Gastrocnemius medialis (tissue), 4 donors: ENCODE data around the gene ARL5A. TPM values are rescaled to one million over a fixed set of nuclear protein-coding genes. Genes with fewer than 3 reads are reported as not detected.

Source experiments
- ATAC-seq, 2 donors: fragments of 150-250 bp; one replicate each; pipeline ENCODE4 v1.9.1; 2016
- DNase-seq, 2 donors: peaks; one replicate each; pipeline ENCODE4 v3.0.0-alpha.2; 2019
- H3K27ac ChIP-seq, 4 donors: fragments of 200-600 bp; sonication (generic); 1 replicate in 1 of 4; 2 replicates in 3 of 4; pipeline ENCODE4 v1.5.1; 2016 to 2018; ENCODE audit warnings: mild to moderate bottlenecking in 2 of 4, moderate library complexity in 1 of 4
- H3K27me3 ChIP-seq, 3 donors: fragments of 200-600 bp; sonication (generic) in 2 of 3; 1 replicate in 1 of 3; 2 replicates in 2 of 3; pipeline versions ENCODE4 v1.5.1 to v1.6.0; 2016 to 2019; ENCODE audit warnings: mild to moderate bottlenecking in 1 of 3, moderate library complexity in 1 of 3
- H3K36me3 ChIP-seq, 2 donors: fragments of 200-600 bp; sonication (generic) in 1 of 2; one replicate each; pipeline ENCODE4 v1.5.1; 2017 to 2018
- H3K4me1 ChIP-seq, 2 donors: fragments of 200-600 bp; sonication (generic) in 1 of 2; one replicate each; pipeline ENCODE4 v1.5.1; 2016 to 2017; ENCODE audit warnings: mild to moderate bottlenecking in 2 of 2
- H3K4me3 ChIP-seq, 4 donors: fragments of 200-600 bp; sonication (generic) in 3 of 4; 1 replicate in 1 of 4; 2 replicates in 3 of 4; pipeline ENCODE4 v1.5.1; 2016 to 2019; ENCODE audit warnings: mild to moderate bottlenecking in 2 of 4
- H3K9me3 ChIP-seq, 3 donors: fragments of 200-600 bp; sonication (generic) in 2 of 3; 1 replicate in 1 of 3; 2 replicates in 2 of 3; pipeline ENCODE4 v1.5.1; 2016 to 2019
- POLR2A ChIP-seq, 2 donors: fragments of 450-650 bp; IDR thresholded peaks; one replicate each; pipeline ENCODE4 v1.6.1; 2017; ENCODE audit warnings: antibody characterized with exemption in 2 of 2, mild to moderate bottlenecking in 2 of 2, moderate library complexity in 2 of 2
- in situ Hi-C, 4 donors: fragments of 200-750 bp; cut with MboI; loops; one replicate each; pipeline versions ENCODE4 v1.15.0 to v1.8.0; 2017; ENCODE audit warnings: low sequenced_read_pairs in 4 of 4
- intact Hi-C: fragments of 100-400 bp; cut with DNase I; formaldehyde crosslinking; loops from one replicate; pipeline ENCODE4 v1.15.1; 2023; ENCODE audit warnings: low total_unique reads
- total RNA-seq, 4 donors: library from RNA; depleted of rRNA; stranded (reverse); fragments of >200 nt; gene quantifications; one replicate each; pipeline versions ENCODE4 v1.1.0 to v1.2.3, GENCODE V29; 2016
- TF ChIP-seq, protein P1 (sequence below), 5 experiments: fragments of 450-650 bp in 3 of 5; fragments of 200-600 bp in 2 of 5; sonication (generic) in 2 of 5; IDR thresholded peaks in 4 of 5; conservative IDR thresholded peaks in 1 of 5; 1 replicate in 4 of 5; 2 replicates in 1 of 5; pipeline ENCODE4 v1.5.1; 2016 to 2019; ENCODE audit warnings: antibody characterized with exemption in 5 of 5, mild to moderate bottlenecking in 3 of 5, moderate library complexity in 3 of 5

Gene ARL5A
- total RNA-seq, 4 donors from 2014 or later: 45.0 to 81.7 (median 60.6) TPM

DNA sequence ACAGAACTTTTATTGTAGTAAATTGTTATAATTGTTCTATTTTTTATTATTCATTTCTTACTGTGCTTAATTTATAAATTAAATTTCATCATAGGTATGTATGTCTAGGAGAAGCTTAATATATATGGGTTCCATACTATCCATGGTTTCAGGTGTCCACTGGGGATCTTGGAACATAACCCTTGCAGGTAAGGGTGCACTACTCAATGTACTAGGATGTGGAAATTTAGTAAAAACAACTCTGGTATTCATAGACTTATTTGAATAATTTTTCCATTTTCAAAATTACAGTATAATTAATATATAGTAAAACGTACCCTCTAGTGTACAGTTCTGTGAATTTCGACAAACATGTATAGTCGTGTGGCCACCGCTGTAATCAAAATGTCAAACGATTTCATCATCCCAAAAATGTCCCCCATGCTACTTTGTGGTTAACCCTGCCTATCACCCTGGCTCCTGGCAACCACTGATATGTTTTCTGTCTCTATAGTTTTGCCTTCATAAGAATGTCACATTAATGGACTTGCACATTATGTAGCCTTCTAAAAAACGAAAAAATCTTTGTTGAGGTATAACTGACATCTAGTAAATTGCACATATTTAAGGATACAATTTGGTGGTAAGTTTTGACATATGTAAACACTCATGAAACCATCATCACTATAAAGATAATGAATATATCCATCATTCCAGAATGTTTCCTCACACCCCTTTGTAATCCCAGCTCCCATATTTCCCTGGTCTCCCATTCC, 45.7 kb downstream of the ARL5A start:
- H3K36me3 ChIP-seq: peaks cover 0 to 16% of the 10 kb centered on the region in 2 donors

DNA sequence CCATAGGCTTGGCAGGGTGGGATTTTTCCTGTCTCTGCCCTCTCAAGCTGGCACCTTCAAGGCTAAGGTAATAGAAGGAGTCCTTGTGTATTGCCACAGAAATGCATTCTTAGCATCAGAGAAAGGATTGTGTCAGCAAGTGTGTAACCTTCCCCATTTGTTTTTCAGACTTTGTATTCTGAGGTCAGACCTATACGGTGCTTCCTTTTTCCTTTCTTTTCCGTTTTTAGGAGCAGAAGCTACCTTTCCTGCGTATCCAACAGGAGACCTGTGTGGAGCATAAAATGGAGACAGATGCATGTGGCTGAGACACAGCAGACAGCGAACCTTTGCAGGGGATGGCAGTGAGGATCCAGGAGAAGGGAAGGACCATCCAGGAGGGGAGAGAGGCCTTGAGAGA, 46.6 kb downstream of the ARL5A start:
- in situ Hi-C loops: no loop called here
- TF ChIP-seq, protein P1, sequence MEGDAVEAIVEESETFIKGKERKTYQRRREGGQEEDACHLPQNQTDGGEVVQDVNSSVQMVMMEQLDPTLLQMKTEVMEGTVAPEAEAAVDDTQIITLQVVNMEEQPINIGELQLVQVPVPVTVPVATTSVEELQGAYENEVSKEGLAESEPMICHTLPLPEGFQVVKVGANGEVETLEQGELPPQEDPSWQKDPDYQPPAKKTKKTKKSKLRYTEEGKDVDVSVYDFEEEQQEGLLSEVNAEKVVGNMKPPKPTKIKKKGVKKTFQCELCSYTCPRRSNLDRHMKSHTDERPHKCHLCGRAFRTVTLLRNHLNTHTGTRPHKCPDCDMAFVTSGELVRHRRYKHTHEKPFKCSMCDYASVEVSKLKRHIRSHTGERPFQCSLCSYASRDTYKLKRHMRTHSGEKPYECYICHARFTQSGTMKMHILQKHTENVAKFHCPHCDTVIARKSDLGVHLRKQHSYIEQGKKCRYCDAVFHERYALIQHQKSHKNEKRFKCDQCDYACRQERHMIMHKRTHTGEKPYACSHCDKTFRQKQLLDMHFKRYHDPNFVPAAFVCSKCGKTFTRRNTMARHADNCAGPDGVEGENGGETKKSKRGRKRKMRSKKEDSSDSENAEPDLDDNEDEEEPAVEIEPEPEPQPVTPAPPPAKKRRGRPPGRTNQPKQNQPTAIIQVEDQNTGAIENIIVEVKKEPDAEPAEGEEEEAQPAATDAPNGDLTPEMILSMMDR (IDR thresholded peaks at IDR 0.05 in 4 of 5, conservative IDR thresholded peaks at IDR 0.05 in 1 of 5): no peak
- TF ChIP-seq POLR2A (IDR thresholded peaks at IDR 0.05): no peak
- H3K27me3 ChIP-seq: no peaks in the 10 kb centered on the region
- DNase-seq (no peak), ATAC-seq (peak in 1 of 2 donors; percentile 52)
- no peaks in the 10 kb centered on the region for H3K9me3 ChIP-seq
- H3K27ac ChIP-seq: peak overlapping the region in 1 of 4 donors; percentile 36
- intact Hi-C loops: no loop called here
- H3K36me3 ChIP-seq: peaks cover 0 to 16% of the 10 kb centered on the region in 2 donors
- peaks cover 11 to 16% of the 10 kb centered on the region in 2 donors for H3K4me1 ChIP-seq
- no peak overlapping the region for H3K4me3 ChIP-seq

More for the DNA sequence above, 45.7 kb downstream of the ARL5A start:
- in situ Hi-C loops (no loop called here), intact Hi-C loops (no loop called here)
- Histone ChIP-seq H3K27me3 (no peaks in the 10 kb centered on the region), H3K4me1 (peaks cover 19 to 24% of the 10 kb centered on the region in 2 donors), H3K9me3 (no peaks in the 10 kb centered on the region), H3K4me3 (no peak overlapping the region), H3K27ac (peak overlapping the region in 1 of 4 donors; percentile 36)
- no peak for TF ChIP-seq POLR2A (IDR thresholded peaks at IDR 0.05)
- TF ChIP-seq, protein P1 (IDR thresholded peaks at IDR 0.05 in 4 of 5, conservative IDR thresholded peaks at IDR 0.05 in 1 of 5): no peak
- DNase-seq (no peak), ATAC-seq (no peak)

DNA sequence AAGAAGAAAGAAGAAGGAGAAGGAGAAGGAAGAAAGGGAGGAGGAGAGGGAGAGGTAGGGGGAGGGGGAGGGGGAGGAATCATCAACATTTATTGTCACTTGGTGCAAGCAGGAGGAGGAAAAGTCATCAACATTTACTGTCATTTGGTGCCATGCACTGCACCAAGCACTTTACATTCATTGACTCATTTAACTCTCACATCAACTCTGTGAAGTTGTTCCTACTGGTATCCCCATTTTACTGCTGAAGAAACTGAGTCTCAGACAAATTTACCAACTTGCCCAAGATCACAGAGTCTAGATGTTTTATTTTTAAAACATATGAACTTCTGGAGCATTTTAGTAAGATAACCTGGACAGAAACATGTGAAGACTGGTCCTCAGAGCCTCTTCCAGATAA, 47.3 kb downstream of the ARL5A start:
- in situ Hi-C loops (no loop called here), intact Hi-C loops (no loop called here)
- H3K27me3 ChIP-seq: no peaks in the 10 kb centered on the region
- TF ChIP-seq POLR2A (IDR thresholded peaks at IDR 0.05): no peak
- no peak for ATAC-seq
- DNase-seq: no peak
- no peak overlapping the region for H3K4me3 ChIP-seq
- peaks cover 0 to 21% of the 10 kb centered on the region in 2 donors for H3K36me3 ChIP-seq
- peak overlapping the region in 1 of 4 donors; percentile 36 for H3K27ac ChIP-seq
- H3K4me1 ChIP-seq: peaks cover 4 to 9% of the 10 kb centered on the region in 2 donors
- no peaks in the 10 kb centered on the region for H3K9me3 ChIP-seq

DNA sequence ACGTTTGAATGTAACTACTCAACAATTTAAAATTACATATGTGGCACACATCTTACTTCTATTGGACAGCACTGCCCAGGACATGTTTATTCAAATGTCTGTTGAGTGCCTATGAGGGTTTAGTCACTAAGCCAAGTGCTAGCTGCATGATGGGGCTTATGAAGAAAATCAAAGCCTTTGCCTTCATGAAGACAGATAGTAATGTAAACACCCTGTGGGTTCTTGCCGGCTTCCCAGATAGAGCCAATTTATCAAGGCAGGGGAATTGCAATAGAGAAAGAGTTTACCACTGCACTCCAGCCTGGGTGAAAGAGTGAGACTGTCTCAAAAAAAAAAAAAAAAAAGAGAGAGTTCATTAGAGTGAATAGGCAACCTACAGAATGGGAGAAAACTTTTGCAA, 50.3 kb downstream of the ARL5A start:
- no peak for ATAC-seq
- peaks cover 0 to 18% of the 10 kb centered on the region in 2 donors for H3K36me3 ChIP-seq
- TF ChIP-seq, protein P1 (IDR thresholded peaks at IDR 0.05 in 4 of 5, conservative IDR thresholded peaks at IDR 0.05 in 1 of 5): no peak
- TF ChIP-seq POLR2A (IDR thresholded peaks at IDR 0.05): no peak
- DNase-seq: no peak
- H3K27ac ChIP-seq: peak overlapping the region in 3 of 4 donors; percentile 31 to 92 (median 88)
- no peaks in the 10 kb centered on the region for H3K9me3 ChIP-seq
- H3K4me1 ChIP-seq: peaks cover 20 to 21% of the 10 kb centered on the region in 2 donors
- H3K4me3 ChIP-seq: no peak overlapping the region
- in situ Hi-C loops (no loop called here), intact Hi-C loops (loop anchor here (2.0 kb wide), 1 partner anchor 31 kb away; no protein-coding TSS in a partner anchor)
- H3K27me3 ChIP-seq: no peaks in the 10 kb centered on the region

DNA sequence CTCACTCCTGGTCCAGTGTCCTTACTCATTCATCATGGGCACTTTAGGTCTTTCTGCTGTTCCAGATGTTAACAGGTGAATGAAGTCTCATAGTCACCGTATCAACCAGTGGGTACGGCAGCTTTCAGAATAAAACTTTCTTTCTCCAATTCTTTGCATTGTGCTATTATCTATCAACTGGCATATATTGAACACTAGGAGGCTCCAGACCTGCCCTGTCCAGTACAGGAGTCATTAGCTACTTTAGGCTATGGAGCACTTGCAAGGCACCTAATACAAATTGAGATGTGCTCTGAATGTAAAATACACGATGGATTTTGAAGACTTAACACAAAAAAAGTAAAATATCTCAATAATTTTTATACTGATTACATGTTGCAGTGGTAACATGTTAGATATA, 50.7 kb downstream of the ARL5A start:
- intact Hi-C loops (no loop called here), in situ Hi-C loops (no loop called here)
- peaks cover 25 to 26% of the 10 kb centered on the region in 2 donors for H3K4me1 ChIP-seq
- H3K27ac ChIP-seq: peak overlapping the region; percentile 29 to 92 (median 88)
- H3K4me3 ChIP-seq: no peak overlapping the region
- no peak for TF ChIP-seq POLR2A (IDR thresholded peaks at IDR 0.05)
- TF ChIP-seq, protein P1 (IDR thresholded peaks at IDR 0.05 in 4 of 5, conservative IDR thresholded peaks at IDR 0.05 in 1 of 5): no peak
- peaks cover 0 to 13% of the 10 kb centered on the region in 2 donors for H3K36me3 ChIP-seq
- ATAC-seq (no peak), DNase-seq (no peak)
- H3K27me3 ChIP-seq: no peaks in the 10 kb centered on the region
- no peaks in the 10 kb centered on the region for H3K9me3 ChIP-seq
